ENCODE measurements around the gene SERF1A. TPM values are rescaled to one million over a fixed set of nuclear protein-coding genes. Genes with fewer than 3 reads are reported as not detected.
"Not testable (repeated sequence)": the region's sequence is repeated elsewhere in the genome, so short reads cannot be mapped to it uniquely, and the experiment has no call there.

The SERF1A gene
- 23.4 TPM for polyA plus RNA-seq (2012; ENCODE audit: insufficient read length, low read depth)

DNA sequence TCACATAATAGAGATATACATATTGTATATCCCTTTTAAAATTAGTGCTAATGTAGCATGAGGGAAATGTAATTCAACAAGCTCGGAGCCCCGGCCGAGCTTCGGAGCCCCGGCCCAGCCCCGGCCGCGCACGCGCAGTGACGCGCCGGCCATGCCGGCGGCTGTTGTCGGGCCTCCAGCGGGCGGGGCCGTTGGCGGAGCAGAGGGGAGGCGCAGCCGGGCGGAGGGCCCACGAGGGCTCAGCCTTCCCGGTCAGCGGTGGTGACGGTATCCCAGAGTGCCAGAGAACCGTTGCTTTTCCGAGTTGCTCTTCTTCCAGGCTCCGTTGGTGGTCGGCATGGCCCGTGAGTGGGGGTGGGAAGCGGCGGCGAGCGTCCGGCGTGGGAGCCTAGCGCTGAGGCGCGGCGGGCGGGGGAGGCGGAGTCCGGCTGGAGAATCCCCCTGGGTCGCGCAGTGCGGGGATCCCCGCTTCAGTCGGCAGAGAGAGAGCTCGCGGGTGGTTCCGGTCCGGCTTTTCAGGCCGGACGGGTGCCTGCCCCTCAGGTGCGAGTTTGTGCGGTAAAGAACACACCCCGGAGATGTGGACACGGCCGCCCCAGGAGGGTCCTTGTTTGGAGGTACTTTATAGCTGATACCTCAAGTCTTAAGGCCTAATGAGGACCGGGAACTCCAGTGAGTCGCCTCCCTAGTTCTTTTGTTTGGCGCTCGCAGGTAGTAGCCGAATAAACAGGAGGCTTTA is at the start of gene SERF1A:
Gene SERF1A, plus strand, starts transcription at position 137 of the 739 bp plus-strand sequence. Its CDS starts 201 bp downstream, at position 338.
- TF ChIP-seq POLR2AphosphoS5 (IDR thresholded peaks at IDR 0.05; ENCODE audit: low read depth, low read length); FOXP2 (optimal IDR thresholded peaks at IDR 0.05; ENCODE audit: borderline replicate concordance, extremely low read depth, extremely low read length, insufficient read depth); SIN3A (IDR thresholded peaks at IDR 0.05; ENCODE audit: borderline replicate concordance, insufficient read depth, low read length): not testable (repeated sequence)
